ENCODE measurements around the gene DNAJB11.

GRCh38 chr3:186599142-186599784 lies 28.7 kb downstream of the DNAJB11 start:
- TF ChIP-seq CTCF (IDR thresholded peaks at IDR 0.05): no peak
- TF ChIP-seq REST (IDR thresholded peaks at IDR 0.05; ENCODE audit: insufficient read depth in 1 of 2, low read depth in 2 of 2, low read length in 1 of 2): no peak
- no peak for TF ChIP-seq POLR2AphosphoS5 (IDR thresholded peaks at IDR 0.05; ENCODE audit: low read depth, low read length)
